Panc1 (cell line): Measurements from ENCODE around the gene FAF2. TPM values are rescaled to one million over a fixed set of nuclear protein-coding genes. Genes with fewer than 3 reads are reported as not detected.

Experiments
- ATAC-seq: fragments of 200-7000 bp; cut with Tn5 transposase; 2 replicates; pipeline ENCODE4 v1.9.1; 2020; ENCODE audit warnings: mild to moderate bottlenecking, moderate library complexity
- BruUV-seq: library from RNA; stranded (reverse); fragments of 400-500 nt; replicated peaks from 2 replicates; lab custom pipeline; 2021; lab: Mats Ljungman, UMichigan
- CTCF ChIA-PET: fragments of 300-600 bp; sonication (Branson Sonifier 250); formaldehyde crosslinking; loops from one replicate; lab custom pipeline; 2022; ENCODE audit warnings: antibody characterized with exemption; lab: Charles Lee
- POLR2A ChIA-PET: fragments of 300-600 bp; sonication (Branson Sonifier 250); formaldehyde crosslinking; loops from one replicate; lab custom pipeline; 2022; ENCODE audit warnings: antibody characterized with exemption; lab: Charles Lee
- DNase-seq: peaks from one replicate; pipeline ENCODE4 v3.0.0-alpha.2; 2010; ENCODE audit warnings: low read depth, low spot score
- H3K27ac ChIP-seq: 2 replicates; pipeline ENCODE4 v1.5.1; 2011; ENCODE audit warnings: mild to moderate bottlenecking, low read length, inconsistent platforms
- H3K27me3 ChIP-seq: fragments of 200-500 bp; sonication (Bioruptor generic); 2 replicates; pipeline ENCODE4 v1.6.0; 2014; ENCODE audit warnings: low read length, inconsistent platforms; ENCODE audit not compliant: control insufficient read depth, insufficient read depth
- H3K36me3 ChIP-seq: fragments of 200-500 bp; sonication (Bioruptor generic); 2 replicates; pipeline ENCODE4 v1.5.1; 2014; ENCODE audit warnings: inconsistent platforms, mild to moderate bottlenecking, low read length, moderate library complexity; ENCODE audit not compliant: control insufficient read depth, insufficient read depth
- H3K4me1 ChIP-seq: 2 replicates; pipeline ENCODE4 v1.5.1; 2011; ENCODE audit warnings: inconsistent platforms, mild to moderate bottlenecking, low read length, moderate library complexity; ENCODE audit not compliant: control insufficient read depth, insufficient read depth
- H3K4me3 ChIP-seq, 2 experiments: 2 replicates each; pipeline ENCODE4 v1.5.1; 2011 to 2012; ENCODE audit warnings: low read depth in 2 of 2, low read length in 2 of 2, mild to moderate bottlenecking in 2 of 2, inconsistent platforms in 1 of 2, moderate library complexity in 1 of 2
- H3K9me3 ChIP-seq: fragments of 200-500 bp; sonication (Bioruptor generic); 2 replicates; pipeline ENCODE4 v1.5.1; 2014; ENCODE audit warnings: low read depth, mild to moderate bottlenecking, inconsistent platforms, low read length, moderate library complexity; ENCODE audit not compliant: control insufficient read depth, insufficient read depth
- CTCF ChIP-seq: fragments of 450-650 bp; IDR thresholded peaks from 2 replicates; pipeline ENCODE4 v1.5.1; 2017; ENCODE audit warnings: mild to moderate bottlenecking
- POLR2AphosphoS5 ChIP-seq: IDR thresholded peaks from 2 replicates; pipeline ENCODE4 v1.6.1; 2012; ENCODE audit warnings: mild to moderate bottlenecking, low read depth, low read length, moderate library complexity
- SIN3A ChIP-seq: IDR thresholded peaks from 2 replicates; pipeline ENCODE4 v1.6.1; 2012; ENCODE audit warnings: low read depth, mild to moderate bottlenecking, low read length, moderate library complexity, borderline replicate concordance; ENCODE audit not compliant: insufficient read depth
- TCF7L2 ChIP-seq: IDR thresholded peaks from 2 replicates; pipeline ENCODE4 v1.6.1; 2011; ENCODE audit warnings: mild to moderate bottlenecking, low read depth, low read length, inconsistent platforms
- in situ Hi-C: cut with HindIII; loops from 2 replicates; pipeline ENCODE4 v1.10.0; 2016; ENCODE audit warnings: low sequenced_read_pairs, low pct_unique_long_range_greater_than_20kb
- intact Hi-C: fragments of 100-400 bp; cut with micrococcal nuclease; formaldehyde crosslinking; loops from one replicate; pipeline ENCODE4 v1.10.0; 2022; ENCODE audit not compliant: unreplicated experiment
- total RNA-seq: library from RNA; stranded (reverse); gene quantifications from one replicate; pipeline ENCODE4 v1.2.1, GENCODE V29; 2021; ENCODE audit not compliant: unreplicated experiment
- TF ChIP-seq, protein P1 (sequence below), 2 experiments: IDR thresholded peaks; 2 replicates each; pipeline ENCODE4 v1.6.1; 2011 to 2012; ENCODE audit warnings: low read depth in 2 of 2, control low read depth in 1 of 2, low read length in 1 of 2, mild to moderate bottlenecking in 1 of 2, moderate library complexity in 1 of 2; ENCODE audit not compliant: insufficient read depth in 1 of 2

The FAF2 gene
- total RNA-seq, 1 experiment from 2014 or later, result 86.6 TPM

DNA sequence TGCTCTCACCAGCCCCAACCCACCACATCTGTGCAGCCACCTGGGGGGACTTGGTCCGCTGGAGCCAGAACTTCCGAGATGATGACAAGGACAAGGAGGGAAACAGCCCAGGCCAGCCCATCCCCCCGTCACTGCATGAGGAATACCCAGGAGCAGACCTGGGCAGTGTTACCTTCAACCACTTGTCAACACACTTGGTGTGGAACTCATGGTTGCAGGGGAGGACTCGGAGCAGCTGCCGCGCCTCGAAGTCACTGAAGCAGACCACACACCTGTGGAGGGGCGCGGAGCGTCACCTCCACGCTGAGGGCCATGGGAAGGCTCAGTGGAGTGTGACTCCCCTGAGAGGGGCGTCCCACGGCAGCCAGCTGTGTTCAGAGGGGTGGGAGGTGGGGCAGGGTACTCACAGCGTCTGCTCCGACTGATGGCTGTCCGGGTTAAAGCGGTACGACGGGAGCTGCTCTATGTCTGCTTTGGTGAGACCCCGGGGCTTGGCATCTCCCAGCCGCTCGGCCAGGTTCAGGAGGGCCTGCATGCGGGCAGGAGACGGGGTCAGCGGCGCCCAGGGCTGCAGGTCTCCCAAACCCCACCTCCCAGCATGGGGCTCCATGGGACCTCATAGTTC, 81.0 kb downstream of the FAF2 start:
- CTCF ChIA-PET, result no interaction called here
- H3K4me3 ChIP-seq, result no peak overlapping the region
- TF ChIP-seq CTCF (no peak), POLR2AphosphoS5 (no peak), TCF7L2 (no peak), SIN3A (no peak)
- TF ChIP-seq, protein P1, sequence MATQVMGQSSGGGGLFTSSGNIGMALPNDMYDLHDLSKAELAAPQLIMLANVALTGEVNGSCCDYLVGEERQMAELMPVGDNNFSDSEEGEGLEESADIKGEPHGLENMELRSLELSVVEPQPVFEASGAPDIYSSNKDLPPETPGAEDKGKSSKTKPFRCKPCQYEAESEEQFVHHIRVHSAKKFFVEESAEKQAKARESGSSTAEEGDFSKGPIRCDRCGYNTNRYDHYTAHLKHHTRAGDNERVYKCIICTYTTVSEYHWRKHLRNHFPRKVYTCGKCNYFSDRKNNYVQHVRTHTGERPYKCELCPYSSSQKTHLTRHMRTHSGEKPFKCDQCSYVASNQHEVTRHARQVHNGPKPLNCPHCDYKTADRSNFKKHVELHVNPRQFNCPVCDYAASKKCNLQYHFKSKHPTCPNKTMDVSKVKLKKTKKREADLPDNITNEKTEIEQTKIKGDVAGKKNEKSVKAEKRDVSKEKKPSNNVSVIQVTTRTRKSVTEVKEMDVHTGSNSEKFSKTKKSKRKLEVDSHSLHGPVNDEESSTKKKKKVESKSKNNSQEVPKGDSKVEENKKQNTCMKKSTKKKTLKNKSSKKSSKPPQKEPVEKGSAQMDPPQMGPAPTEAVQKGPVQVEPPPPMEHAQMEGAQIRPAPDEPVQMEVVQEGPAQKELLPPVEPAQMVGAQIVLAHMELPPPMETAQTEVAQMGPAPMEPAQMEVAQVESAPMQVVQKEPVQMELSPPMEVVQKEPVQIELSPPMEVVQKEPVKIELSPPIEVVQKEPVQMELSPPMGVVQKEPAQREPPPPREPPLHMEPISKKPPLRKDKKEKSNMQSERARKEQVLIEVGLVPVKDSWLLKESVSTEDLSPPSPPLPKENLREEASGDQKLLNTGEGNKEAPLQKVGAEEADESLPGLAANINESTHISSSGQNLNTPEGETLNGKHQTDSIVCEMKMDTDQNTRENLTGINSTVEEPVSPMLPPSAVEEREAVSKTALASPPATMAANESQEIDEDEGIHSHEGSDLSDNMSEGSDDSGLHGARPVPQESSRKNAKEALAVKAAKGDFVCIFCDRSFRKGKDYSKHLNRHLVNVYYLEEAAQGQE (IDR thresholded peaks at IDR 0.05; ENCODE audit: insufficient read depth in 1 of 2, low read depth in 2 of 2, low read length in 1 of 2), result no peak

DNA sequence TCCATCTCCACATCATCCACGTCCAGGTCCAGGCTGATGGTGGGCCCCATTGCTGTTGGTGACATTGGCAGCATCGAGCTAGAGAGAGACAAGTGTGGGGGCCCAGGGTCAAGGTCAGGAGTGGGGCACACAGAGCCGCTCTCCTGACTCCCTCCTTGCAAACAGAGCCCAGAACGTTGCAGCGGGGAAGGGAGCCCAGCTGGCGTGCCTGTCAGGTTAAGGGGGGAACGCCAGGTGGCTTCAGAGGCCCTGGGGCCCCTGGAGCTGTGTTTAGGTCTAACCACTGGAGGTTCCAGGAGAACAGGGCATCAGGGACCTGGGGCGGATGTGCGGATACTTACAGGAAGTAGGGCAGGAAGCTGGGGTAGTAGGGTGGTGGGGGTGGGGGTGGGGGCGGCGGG, 81.6 kb downstream of the FAF2 start:
- ChIA-PET POLR2A (no interaction called here), CTCF (no interaction called here)
- in situ Hi-C loops, result no loop called here
- Histone ChIP-seq H3K9me3 (no peaks in the 10 kb centered on the region), H3K27me3 (no peaks in the 10 kb centered on the region), H3K4me1 (peaks cover 35% of the 10 kb centered on the region), H3K27ac (no peak overlapping the region), H3K36me3 (peaks cover 4% of the 10 kb centered on the region; the same call in 1 of the 2 replicates), H3K4me3 (no peak overlapping the region)
- no peak for TF ChIP-seq POLR2AphosphoS5
- TF ChIP-seq TCF7L2, result no peak
- TF ChIP-seq SIN3A, result no peak
- no peak for TF ChIP-seq CTCF
- TF ChIP-seq, protein P1 (IDR thresholded peaks at IDR 0.05; ENCODE audit: insufficient read depth in 1 of 2, low read depth in 2 of 2, low read length in 1 of 2), result no peak
- no peak for ATAC-seq
- intact Hi-C loops, result no loop called here
- DNase-seq, result no peak
- no TSS peak for BruUV-seq

More for the DNA sequence above, 81.0 kb downstream of the FAF2 start:
- intact Hi-C loops (no loop called here), in situ Hi-C loops (no loop called here)
- Histone ChIP-seq H3K27me3 (no peaks in the 10 kb centered on the region), H3K9me3 (no peaks in the 10 kb centered on the region), H3K36me3 (peaks cover 4% of the 10 kb centered on the region; the same call in 1 of the 2 replicates), H3K27ac (no peak overlapping the region), H3K4me1 (peaks cover 30% of the 10 kb centered on the region)
- POLR2A ChIA-PET, result no interaction called here
- ATAC-seq, result no peak
- no peak for DNase-seq
- BruUV-seq, result no TSS peak
